Colonic mucosa (tissue), 4 donors: ENCODE data around the gene BMPR2. TPM values are rescaled to one million over a fixed set of nuclear protein-coding genes. Genes with fewer than 3 reads are reported as not detected.
A peak's percentile ranks its signal among the peaks of the same experiment; 100 is the strongest.

Experiments used
- DNase-seq: peaks from one replicate; pipeline ENCODE4 v3.0.0-alpha.2; 2020
- H3K27ac ChIP-seq: fragments of 200-600 bp; one replicate; pipeline ENCODE4 v1.8.0; 2021
- H3K27me3 ChIP-seq: fragments of 200-600 bp; one replicate; pipeline ENCODE4 v1.8.0; 2021
- H3K36me3 ChIP-seq: fragments of 200-600 bp; one replicate; pipeline ENCODE4 v1.8.0; 2021
- H3K4me1 ChIP-seq: fragments of 200-600 bp; one replicate; pipeline ENCODE4 v1.8.0; 2021; ENCODE audit warnings: mild to moderate bottlenecking
- H3K4me3 ChIP-seq: fragments of 200-600 bp; one replicate; pipeline ENCODE4 v1.8.0; 2021
- H3K9ac ChIP-seq, 2 donors: one replicate each; pipeline ENCODE4 v1.7.0; 2013; ENCODE audit warnings: control low read depth in 2 of 2, low read depth in 2 of 2, low read length in 2 of 2
- H3K9me3 ChIP-seq: fragments of 200-600 bp; one replicate; pipeline ENCODE4 v1.8.0; 2021
- CTCF ChIP-seq: fragments of 200-600 bp; IDR thresholded peaks from one replicate; pipeline ENCODE4 v1.8.0; 2022; ENCODE audit warnings: antibody characterized with exemption, mild to moderate bottlenecking
- intact Hi-C: fragments of 100-400 bp; cut with DNase I; formaldehyde crosslinking; loops from one replicate; pipeline ENCODE4 v1.14.1; 2022
- total RNA-seq, 2 donors: library from RNA; stranded (reverse); fragmentation: NEBNext Ultra II Directional in 1 of 2; extraction: Animal tissue kit (Norgen Biotek cat#: 25700) in 1 of 2; gene quantifications; one replicate each; pipeline ENCODE4 v1.2.1, GENCODE V29; 2021
- donor health status: healthy.
- donor health status: DM: no; HTN: no; CAD: no.
- donor health status: DM: no; HTN: no; CAD: no.

BMPR2 gene
- total RNA-seq, 2 donors from 2014 or later = 23.0 to 44.7 TPM

GRCh38 chr2:202599911-202600310, 223.8 kb downstream of the BMPR2 start:
- no peak overlapping the region for H3K27ac ChIP-seq
- DNase-seq = no peak

GRCh38 chr2:202604699-202605098, 228.6 kb downstream of the BMPR2 start:
- Histone ChIP-seq H3K27me3 (no peaks in the 10 kb centered on the region), H3K9ac (no peak overlapping the region), H3K9me3 (no peaks in the 10 kb centered on the region), H3K4me3 (no peak overlapping the region), H3K36me3 (no peaks in the 10 kb centered on the region), H3K27ac (no peak overlapping the region), H3K4me1 (no peaks in the 10 kb centered on the region)
- intact Hi-C loops = no loop called here
- no peak for DNase-seq
- TF ChIP-seq CTCF = no peak

More at GRCh38 chr2:202599911-202600310, 223.8 kb downstream of the BMPR2 start:
- Histone ChIP-seq H3K27me3 (no peaks in the 10 kb centered on the region), H3K9me3 (no peaks in the 10 kb centered on the region), H3K4me3 (no peak overlapping the region), H3K36me3 (no peaks in the 10 kb centered on the region), H3K4me1 (no peaks in the 10 kb centered on the region), H3K9ac (no peak overlapping the region)
- TF ChIP-seq CTCF = no peak
- intact Hi-C loops = no loop called here

- no peak for TF ChIP-seq CTCF
- Histone ChIP-seq H3K9ac (no peak overlapping the region), H3K27me3 (no peaks in the 10 kb centered on the region), H3K4me1 (no peaks in the 10 kb centered on the region), H3K9me3 (no peaks in the 10 kb centered on the region), H3K27ac (no peak overlapping the region), H3K4me3 (no peak overlapping the region), H3K36me3 (no peaks in the 10 kb centered on the region)
- intact Hi-C loops = no loop called here
- DNase-seq = no peak
Observed at GRCh38 chr2:202605174-202605573, 229.0 kb downstream of the BMPR2 start.

- H3K27ac ChIP-seq = no peak overlapping the region
- H3K27me3 ChIP-seq = no peaks in the 10 kb centered on the region
- DNase-seq = no peak
- intact Hi-C loops = no loop called here
- TF ChIP-seq CTCF = no peak
- no peaks in the 10 kb centered on the region for H3K9me3 ChIP-seq
- H3K36me3 ChIP-seq = no peaks in the 10 kb centered on the region
- no peak overlapping the region for H3K9ac ChIP-seq
- H3K4me1 ChIP-seq = no peaks in the 10 kb centered on the region
- no peak overlapping the region for H3K4me3 ChIP-seq
Observed at GRCh38 chr2:202608142-202608852, 232.2 kb downstream of the BMPR2 start.

- H3K36me3 ChIP-seq = no peaks in the 10 kb centered on the region
- intact Hi-C loops = no loop called here
- no peak overlapping the region for H3K4me3 ChIP-seq
- peak overlapping the region; percentile 21 for H3K27ac ChIP-seq
- H3K27me3 ChIP-seq = no peaks in the 10 kb centered on the region
- DNase-seq = peak; percentile 47
- H3K9me3 ChIP-seq = no peaks in the 10 kb centered on the region
- no peak for TF ChIP-seq CTCF
- no peaks in the 10 kb centered on the region for H3K4me1 ChIP-seq
- H3K9ac ChIP-seq = no peak overlapping the region
Observed at GRCh38 chr2:202609381-202610145, 233.4 kb downstream of the BMPR2 start.
